Hepatocyte (in vitro differentiated cells): ENCODE data around the gene PUM2. TPM values are rescaled to one million over a fixed set of nuclear protein-coding genes. Genes with fewer than 3 reads are reported as not detected.

Experiments used
- DNase-seq: peaks from one replicate; pipeline ENCODE4 v3.0.0-alpha.2; 2016; ENCODE audit warnings: low spot score
- H2AFZ ChIP-seq: fragments of 200-600 bp; sonication (generic); 2 replicates; pipeline ENCODE4 v1.6.0; 2016; ENCODE audit warnings: antibody characterized with exemption, mild to moderate bottlenecking
- H3K27ac ChIP-seq: fragments of 200-600 bp; sonication (generic); 2 replicates; pipeline ENCODE4 v1.5.1; 2016; ENCODE audit warnings: mild to moderate bottlenecking
- H3K27me3 ChIP-seq: fragments of 200-600 bp; sonication (generic); 2 replicates; pipeline ENCODE4 v1.6.1; 2016
- H3K36me3 ChIP-seq: fragments of 200-600 bp; sonication (generic); replicated peaks from 2 replicates; pipeline ENCODE4 v1.5.1; 2016; ENCODE audit warnings: low read depth; ENCODE audit not compliant: insufficient read depth
- H3K4me1 ChIP-seq: fragments of 200-600 bp; sonication (generic); 2 replicates; pipeline ENCODE4 v1.5.1; 2016; ENCODE audit warnings: mild to moderate bottlenecking, moderate library complexity; ENCODE audit not compliant: insufficient read depth
- H3K4me2 ChIP-seq: fragments of 200-600 bp; sonication (generic); 2 replicates; pipeline ENCODE4 v1.6.0; 2016
- H3K4me3 ChIP-seq: fragments of 200-600 bp; sonication (generic); 2 replicates; pipeline ENCODE4 v1.5.1; 2016; ENCODE audit warnings: mild to moderate bottlenecking
- H3K79me2 ChIP-seq: fragments of 200-600 bp; sonication (generic); 2 replicates; pipeline ENCODE4 v1.6.0; 2017; ENCODE audit warnings: mild to moderate bottlenecking
- H3K9me2 ChIP-seq: fragments of 200-600 bp; sonication (generic); replicated peaks from 2 replicates; pipeline ENCODE4 v1.6.0; 2017; ENCODE audit warnings: mild to moderate bottlenecking; ENCODE audit not compliant: insufficient read depth
- H3K9me3 ChIP-seq: fragments of 200-600 bp; sonication (generic); 2 replicates; pipeline ENCODE4 v1.5.1; 2016; ENCODE audit warnings: low read depth, mild to moderate bottlenecking
- H4K20me1 ChIP-seq: fragments of 200-600 bp; sonication (generic); 2 replicates; pipeline ENCODE4 v1.6.0; 2016; ENCODE audit warnings: mild to moderate bottlenecking; ENCODE audit not compliant: insufficient read depth, poor library complexity, severe bottlenecking
- EZH2 ChIP-seq: fragments of 200-600 bp; sonication (generic); IDR thresholded peaks from 2 replicates; pipeline ENCODE4 v1.6.1; 2016; ENCODE audit warnings: antibody characterized with exemption, mild to moderate bottlenecking, borderline replicate concordance
- EZH2phosphoT487 ChIP-seq: fragments of 200-600 bp; sonication (generic); IDR thresholded peaks from one replicate; pipeline ENCODE4 v1.6.1; 2018; ENCODE audit warnings: antibody characterized with exemption, mild to moderate bottlenecking, low read depth, moderate library complexity; ENCODE audit not compliant: unreplicated experiment, severe bottlenecking
- WGBS: methylation state at CpG from one replicate; pipeline ENCODE4 v1.1.6; 2016; ENCODE audit warnings: low lambda C conversion rate; ENCODE audit errors: missing lambda C conversion rate; 5-methylcytosine and 5-hydroxymethylcytosine counted together
- polyA plus RNA-seq: library from polyadenylated mRNA; unstranded; fragments of >200 nt; fragmentation: Nextera tagmentation; extraction: Ambion mirVana; gene quantifications from 2 replicates; pipeline ENCODE4 v1.2.1, GENCODE V29; 2016
- total RNA-seq: library from RNA; depleted of rRNA; stranded (reverse); fragments of >200 nt; gene quantifications from 2 replicates; pipeline ENCODE4 v1.2.3, GENCODE V29; 2014
- TF ChIP-seq, protein P1 (sequence below): fragments of 200-600 bp; sonication (generic); IDR thresholded peaks from 2 replicates; pipeline ENCODE4 v1.5.1; 2016; ENCODE audit warnings: antibody characterized with exemption, mild to moderate bottlenecking; ENCODE audit not compliant: poor library complexity

Gene PUM2
- total and polyA plus RNA-seq, 2 experiments from 2014 or later = 14.4 to 55.5 TPM

DNA sequence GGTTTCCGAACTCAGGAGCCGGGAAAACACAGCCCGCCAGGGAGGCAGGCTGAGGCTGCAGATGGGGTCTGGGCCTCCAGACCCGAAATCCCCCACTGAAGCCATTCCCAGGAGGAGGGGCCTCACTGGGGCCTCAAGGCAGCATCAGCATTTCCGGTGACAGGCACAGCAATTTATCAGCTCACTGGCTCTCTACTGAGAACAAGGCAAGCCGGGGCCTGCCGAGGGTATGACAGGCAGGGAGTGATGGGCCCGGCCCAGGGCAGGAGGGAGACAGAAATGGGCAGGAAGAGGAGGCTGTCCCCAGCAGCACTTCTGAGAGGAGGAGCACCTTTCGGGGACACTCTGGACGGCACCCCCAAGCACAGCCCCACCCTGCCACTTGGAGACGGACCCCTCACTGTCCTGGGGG, 138.2 kb downstream of the PUM2 start:
- no peak overlapping the region for H3K4me3 ChIP-seq
- peaks cover 63% of the 10 kb centered on the region for H3K4me1 ChIP-seq
- no peaks in the 10 kb centered on the region for H4K20me1 ChIP-seq
- peak overlapping the region; percentile 64 for H3K4me2 ChIP-seq
- no peak for TF ChIP-seq EZH2
- TF ChIP-seq EZH2phosphoT487 = no peak
- TF ChIP-seq, protein P1, sequence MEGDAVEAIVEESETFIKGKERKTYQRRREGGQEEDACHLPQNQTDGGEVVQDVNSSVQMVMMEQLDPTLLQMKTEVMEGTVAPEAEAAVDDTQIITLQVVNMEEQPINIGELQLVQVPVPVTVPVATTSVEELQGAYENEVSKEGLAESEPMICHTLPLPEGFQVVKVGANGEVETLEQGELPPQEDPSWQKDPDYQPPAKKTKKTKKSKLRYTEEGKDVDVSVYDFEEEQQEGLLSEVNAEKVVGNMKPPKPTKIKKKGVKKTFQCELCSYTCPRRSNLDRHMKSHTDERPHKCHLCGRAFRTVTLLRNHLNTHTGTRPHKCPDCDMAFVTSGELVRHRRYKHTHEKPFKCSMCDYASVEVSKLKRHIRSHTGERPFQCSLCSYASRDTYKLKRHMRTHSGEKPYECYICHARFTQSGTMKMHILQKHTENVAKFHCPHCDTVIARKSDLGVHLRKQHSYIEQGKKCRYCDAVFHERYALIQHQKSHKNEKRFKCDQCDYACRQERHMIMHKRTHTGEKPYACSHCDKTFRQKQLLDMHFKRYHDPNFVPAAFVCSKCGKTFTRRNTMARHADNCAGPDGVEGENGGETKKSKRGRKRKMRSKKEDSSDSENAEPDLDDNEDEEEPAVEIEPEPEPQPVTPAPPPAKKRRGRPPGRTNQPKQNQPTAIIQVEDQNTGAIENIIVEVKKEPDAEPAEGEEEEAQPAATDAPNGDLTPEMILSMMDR = no peak
- peak overlapping the region; percentile 90 for H3K27ac ChIP-seq
- H3K79me2 ChIP-seq = peaks cover 69% of the 10 kb centered on the region
- H3K9me2 ChIP-seq = no peaks in the 10 kb centered on the region
- WGBS = 48% methylated on average over 10 of the region's 11 CpGs
- no peaks in the 10 kb centered on the region for H3K27me3 ChIP-seq
- peak; percentile 70 for DNase-seq
- H3K36me3 ChIP-seq = no peaks in the 10 kb centered on the region
- H3K9me3 ChIP-seq = no peaks in the 10 kb centered on the region
- H2AFZ ChIP-seq = no peak overlapping the region

DNA sequence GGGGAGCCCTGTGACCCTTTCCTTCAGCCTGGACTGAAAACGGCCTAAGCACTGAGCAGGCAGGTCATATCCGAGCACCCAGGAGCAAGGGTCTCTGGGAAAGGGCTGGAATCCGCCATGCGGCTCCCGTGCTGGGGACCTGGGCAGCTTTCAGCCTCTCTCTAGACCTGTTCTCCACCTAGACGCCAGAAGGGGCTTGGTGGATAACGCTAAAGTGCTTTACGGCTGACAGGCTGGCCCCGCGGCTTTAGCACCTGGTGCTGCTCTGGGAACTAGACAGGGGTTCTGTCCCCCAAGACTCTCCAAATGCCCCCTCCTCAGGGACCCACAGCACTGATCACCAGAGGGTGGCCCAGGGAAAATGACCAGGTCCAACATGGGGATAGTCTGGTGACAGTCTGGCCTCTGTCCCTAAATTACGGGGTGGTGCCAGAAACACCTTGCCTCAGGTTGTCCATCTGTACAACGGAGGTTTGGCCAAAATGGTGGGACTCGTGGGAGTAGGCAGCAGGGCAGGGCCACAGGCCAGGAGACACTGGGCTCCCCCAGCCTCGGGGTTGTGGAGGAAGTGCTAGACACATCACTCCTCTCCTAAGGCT, 138.7 kb downstream of the PUM2 start:
- Histone ChIP-seq H3K79me2 (peaks cover 69% of the 10 kb centered on the region), H3K36me3 (no peaks in the 10 kb centered on the region), H2AFZ (no peak overlapping the region), H3K9me2 (no peaks in the 10 kb centered on the region), H3K27me3 (no peaks in the 10 kb centered on the region), H3K4me3 (no peak overlapping the region), H3K27ac (peak overlapping the region; percentile 90), H3K9me3 (no peaks in the 10 kb centered on the region), H3K4me1 (peaks cover 67% of the 10 kb centered on the region), H4K20me1 (no peaks in the 10 kb centered on the region), H3K4me2 (peak overlapping the region; percentile 64)
- WGBS = 81% methylated on average over 14 of the region's 14 CpGs
- TF ChIP-seq EZH2phosphoT487 (no peak), EZH2 (no peak)
- TF ChIP-seq, protein P1 = no peak
- DNase-seq = no peak

DNA sequence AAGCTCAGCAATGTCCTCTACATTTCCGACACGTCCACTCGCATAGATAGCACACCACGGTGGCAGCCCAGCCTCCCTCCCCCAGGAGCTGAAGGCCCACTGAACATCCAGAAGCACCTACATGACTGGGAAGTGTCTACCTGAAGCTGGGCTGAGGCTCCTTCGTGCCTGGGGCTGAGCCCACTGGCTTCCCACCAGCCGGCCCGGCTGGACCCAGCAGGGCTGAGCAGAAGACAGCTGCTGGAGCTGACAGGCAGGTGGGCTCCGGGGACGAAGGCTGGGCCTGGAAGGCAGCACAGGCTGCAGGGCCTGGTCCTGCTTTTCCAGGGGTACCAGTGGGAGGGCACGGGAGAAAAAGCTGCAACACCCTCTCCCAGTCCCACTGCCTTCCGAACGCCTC, 139.2 kb downstream of the PUM2 start:
- Histone ChIP-seq H3K27ac (peak overlapping the region; percentile 90), H3K4me1 (peaks cover 73% of the 10 kb centered on the region), H3K36me3 (no peaks in the 10 kb centered on the region), H3K9me3 (no peaks in the 10 kb centered on the region), H2AFZ (no peak overlapping the region), H4K20me1 (no peaks in the 10 kb centered on the region), H3K9me2 (no peaks in the 10 kb centered on the region), H3K4me2 (no peak overlapping the region), H3K27me3 (no peaks in the 10 kb centered on the region), H3K4me3 (no peak overlapping the region), H3K79me2 (peaks cover 70% of the 10 kb centered on the region)
- no peak for DNase-seq
- TF ChIP-seq, protein P1 = no peak
- TF ChIP-seq EZH2 (no peak), EZH2phosphoT487 (no peak)
- WGBS = 92% methylated on average over 12 of the region's 12 CpGs

DNA sequence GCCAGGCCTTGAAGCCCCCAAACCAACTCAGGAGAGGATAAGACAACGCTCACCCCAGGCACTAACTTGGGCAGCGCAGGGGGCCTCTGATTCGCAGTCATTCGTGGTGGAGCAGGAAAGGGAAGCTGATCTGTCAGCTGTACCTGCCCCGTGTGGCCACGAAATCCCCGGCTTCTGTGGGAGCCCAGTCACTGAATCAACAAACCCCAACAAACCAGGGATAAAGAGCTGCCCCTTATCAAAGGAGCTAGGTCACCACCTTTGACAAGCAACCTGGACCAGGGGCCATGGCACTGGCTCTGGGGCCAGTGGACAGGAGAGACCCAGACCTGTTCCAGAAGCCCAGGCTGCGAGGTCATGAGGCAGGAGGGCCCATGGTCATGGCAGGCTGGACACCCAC, 140.2 kb downstream of the PUM2 start:
- TF ChIP-seq EZH2 (no peak), EZH2phosphoT487 (no peak)
- TF ChIP-seq, protein P1 = no peak
- Histone ChIP-seq H3K79me2 (peaks cover 62% of the 10 kb centered on the region), H3K27ac (no peak overlapping the region), H3K4me2 (no peak overlapping the region), H3K9me3 (no peaks in the 10 kb centered on the region), H3K4me1 (peaks cover 75% of the 10 kb centered on the region), H4K20me1 (no peaks in the 10 kb centered on the region), H2AFZ (no peak overlapping the region), H3K9me2 (no peaks in the 10 kb centered on the region), H3K36me3 (no peaks in the 10 kb centered on the region), H3K4me3 (no peak overlapping the region), H3K27me3 (no peaks in the 10 kb centered on the region)
- no peak for DNase-seq
- 86% methylated on average over 8 of the region's 8 CpGs for WGBS
